ENCODE data around the gene POU2AF2.

GRCh38 chr11:111225881-111226280 is 19.6 kb upstream of the POU2AF2 start:
- TF ChIP-seq POLR2A (IDR thresholded peaks at IDR 0.05) = no peak
- no peak for TF ChIP-seq POLR2AphosphoS5 (IDR thresholded peaks at IDR 0.05)
- TF ChIP-seq CTCF (IDR thresholded peaks at IDR 0.05) = no peak
- no peak for TF ChIP-seq EP300 (IDR thresholded peaks at IDR 0.05)
